CD4-positive, alpha-beta memory T cell (primary cell): Measurements from ENCODE around the gene RCHY1. TPM values are rescaled to one million over a fixed set of nuclear protein-coding genes. Genes with fewer than 3 reads are reported as not detected.

Experiments
- CTCF ChIA-PET: fragments of 350-600 bp; sonication (Branson Sonifier 250); formaldehyde crosslinking; loops from one replicate; lab custom pipeline; 2021; ENCODE audit warnings: inconsistent platforms; ENCODE audit not compliant: partially characterized antibody; lab: Charles Lee
- POLR2A ChIA-PET: fragments of 350-600 bp; sonication (Branson Sonifier 250); formaldehyde crosslinking; loops from one replicate; lab custom pipeline; 2021; ENCODE audit not compliant: partially characterized antibody; lab: Charles Lee
- DNase-seq, 5 donors: peaks; one replicate each; pipeline versions ENCODE4 v3.0.0 to v3.0.0-alpha.2; 2020 to 2022; ENCODE audit warnings: mixed read lengths in 1 of 5
- H3K27ac ChIP-seq: one replicate; pipeline ENCODE4 v1.7.0; 2013; ENCODE audit warnings: low read depth, low read length
- H3K27me3 ChIP-seq: 2 replicates; pipeline ENCODE4 v1.7.0; 2013; ENCODE audit warnings: mild to moderate bottlenecking, low read length, moderate library complexity; ENCODE audit not compliant: insufficient read depth
- H3K36me3 ChIP-seq: 2 replicates; pipeline ENCODE4 v1.7.0; 2013; ENCODE audit warnings: mild to moderate bottlenecking, low read length, moderate library complexity; ENCODE audit not compliant: insufficient read depth
- H3K4me1 ChIP-seq: 2 replicates; pipeline ENCODE4 v1.7.0; 2013; ENCODE audit warnings: mild to moderate bottlenecking, low read length, moderate library complexity; ENCODE audit not compliant: insufficient read depth
- H3K4me3 ChIP-seq, 2 donors: one replicate each; pipeline ENCODE4 v1.7.0; 2013; ENCODE audit warnings: low read length in 2 of 2, mild to moderate bottlenecking in 1 of 2
- H3K9me3 ChIP-seq, 2 donors: one replicate each; pipeline ENCODE4 v1.7.0; 2013; ENCODE audit warnings: low read length in 2 of 2, control low read depth in 1 of 2; ENCODE audit not compliant: control insufficient read depth in 1 of 2
- H3K27ac Mint-ChIP-seq, 7 donors: one replicate each; pipeline ENCODE4 v1.8.0; 2020 to 2021; ENCODE audit warnings: mixed read lengths in 7 of 7, mild to moderate bottlenecking in 6 of 7, inconsistent platforms in 3 of 7, moderate library complexity in 3 of 7
- H3K27me3 Mint-ChIP-seq, 2 donors: one replicate each; pipeline ENCODE4 v1.8.0; 2020 to 2021; ENCODE audit warnings: mixed read lengths in 2 of 2
- H3K36me3 Mint-ChIP-seq, 2 donors: one replicate each; pipeline ENCODE4 v1.8.0; 2020 to 2021; ENCODE audit warnings: mixed read lengths in 2 of 2, inconsistent platforms in 1 of 2, mild to moderate bottlenecking in 1 of 2
- H3K4me1 Mint-ChIP-seq, 4 donors: one replicate each; pipeline ENCODE4 v1.8.0; 2020 to 2021; ENCODE audit warnings: mixed read lengths in 4 of 4, mild to moderate bottlenecking in 1 of 4
- H3K4me3 Mint-ChIP-seq, 8 donors: one replicate each; pipeline ENCODE4 v1.8.0; 2020 to 2021; ENCODE audit warnings: mixed read lengths in 8 of 8, mild to moderate bottlenecking in 7 of 8, moderate library complexity in 6 of 8, inconsistent platforms in 3 of 8
- H3K9me3 Mint-ChIP-seq, 8 donors: one replicate each; pipeline ENCODE4 v1.8.0; 2020 to 2021; ENCODE audit warnings: mixed read lengths in 8 of 8, mild to moderate bottlenecking in 5 of 8, inconsistent platforms in 3 of 8, moderate library complexity in 1 of 8
- intact Hi-C: fragments of 100-400 bp; cut with micrococcal nuclease; formaldehyde crosslinking; loops from one replicate; pipeline ENCODE4 v1.15.1; 2023
- polyA plus RNA-seq, 2 donors: library from polyadenylated mRNA; unstranded; fragments of 300-500 nt; fragmentation: Illumina TruSeq; gene quantifications; one replicate each; pipeline ENCODE4 v1.2.3, GENCODE V29; 2021
- total RNA-seq, 2 experiments: library from RNA; stranded (reverse); gene quantifications; one replicate each; pipeline ENCODE4 v1.2.3, GENCODE V29; 2021

RCHY1 gene
- total and polyA plus RNA-seq, 4 experiments from 2014 or later = 26.4 to 40.9 (median 38.6) TPM

- H3K9me3 Mint-ChIP-seq = no peaks in the 10 kb centered on the region
- intact Hi-C loops = no loop called here
- POLR2A ChIA-PET = interaction anchor here (1.6 kb wide), 1 partner anchor 20 kb away, joined by 3 read pairs; the partner anchor contains the start of genes RCHY1 and THAP6
- no peaks in the 10 kb centered on the region for H3K27me3 Mint-ChIP-seq
- peaks cover 50 to 78% of the 10 kb centered on the region in 2 donors for H3K36me3 Mint-ChIP-seq
- no peak for DNase-seq
- Histone ChIP-seq H3K9me3 (no peaks in the 10 kb centered on the region), H3K4me3 (no peak overlapping the region), H3K27me3 (no peaks in the 10 kb centered on the region), H3K27ac (no peak overlapping the region), H3K36me3 (peaks cover 41% of the 10 kb centered on the region), H3K4me1 (peaks cover 14% of the 10 kb centered on the region)
- peaks cover 10 to 41% (median 36%) of the 10 kb centered on the region in 4 donors for H3K4me1 Mint-ChIP-seq
- CTCF ChIA-PET = no interaction called here
- H3K27ac Mint-ChIP-seq = no peak overlapping the region
- H3K4me3 Mint-ChIP-seq = no peak overlapping the region
Observed at GRCh38 chr4:75494563-75494962, 19.6 kb downstream of the RCHY1 start.

- no peaks in the 10 kb centered on the region for H3K9me3 Mint-ChIP-seq
- H3K4me1 ChIP-seq = no peaks in the 10 kb centered on the region
- peaks cover 0 to 6% (median 0%) of the 10 kb centered on the region in 4 donors for H3K4me1 Mint-ChIP-seq
- no peaks in the 10 kb centered on the region for H3K9me3 ChIP-seq
- no peaks in the 10 kb centered on the region for H3K27me3 Mint-ChIP-seq
- no peak overlapping the region for H3K27ac Mint-ChIP-seq
- H3K4me3 Mint-ChIP-seq = no peak overlapping the region
- H3K27ac ChIP-seq = no peak overlapping the region
- H3K4me3 ChIP-seq = no peak overlapping the region
- peaks cover 16 to 66% of the 10 kb centered on the region in 2 donors for H3K36me3 Mint-ChIP-seq
- no peaks in the 10 kb centered on the region for H3K27me3 ChIP-seq
- ChIA-PET CTCF (no interaction called here), POLR2A (no interaction called here)
- peaks cover 43% of the 10 kb centered on the region for H3K36me3 ChIP-seq
- intact Hi-C loops = no loop called here
- DNase-seq = no peak
Observed at GRCh38 chr4:75490155-75490554, 24.0 kb downstream of the RCHY1 start.

- Histone ChIP-seq H3K4me1 (no peaks in the 10 kb centered on the region), H3K36me3 (peaks cover 54% of the 10 kb centered on the region), H3K4me3 (no peak overlapping the region), H3K27me3 (no peaks in the 10 kb centered on the region), H3K9me3 (no peaks in the 10 kb centered on the region), H3K27ac (no peak overlapping the region)
- no peaks in the 10 kb centered on the region for H3K27me3 Mint-ChIP-seq
- intact Hi-C loops = no loop called here
- H3K4me1 Mint-ChIP-seq = peaks cover 0 to 1% (median 0%) of the 10 kb centered on the region in 4 donors
- ChIA-PET POLR2A (no interaction called here), CTCF (no interaction called here)
- DNase-seq = no peak
- peaks cover 40 to 70% of the 10 kb centered on the region in 2 donors for H3K36me3 Mint-ChIP-seq
- H3K9me3 Mint-ChIP-seq = no peaks in the 10 kb centered on the region
- H3K27ac Mint-ChIP-seq = peak overlapping the region in 1 of 7 donors; percentile 35
- H3K4me3 Mint-ChIP-seq = no peak overlapping the region
Observed at GRCh38 chr4:75484190-75484589, 30.0 kb downstream of the RCHY1 start.

DNA sequence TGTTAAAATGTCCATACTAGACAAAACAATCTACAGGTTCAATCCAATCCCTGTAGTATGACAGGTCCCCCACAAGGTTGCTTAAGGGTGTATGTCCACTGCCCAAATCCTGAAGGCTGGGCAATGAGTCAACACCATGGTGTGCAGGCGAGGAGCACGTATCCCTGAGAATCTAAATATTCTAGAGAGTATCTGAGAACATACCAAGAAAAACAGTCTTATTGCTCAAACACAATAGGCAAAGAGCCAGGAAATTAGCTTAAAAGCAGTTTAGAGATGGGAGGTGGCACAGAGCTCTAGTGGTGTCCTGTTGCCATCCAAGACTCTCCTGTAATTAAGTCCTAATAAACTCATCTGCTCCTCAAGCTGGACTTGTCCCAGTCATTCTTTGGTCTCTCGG is 37.0 kb downstream of the RCHY1 start:
- intact Hi-C loops = no loop called here
- peak overlapping the region in 2 of 7 donors; percentile 11 to 25 for H3K27ac Mint-ChIP-seq

DNA sequence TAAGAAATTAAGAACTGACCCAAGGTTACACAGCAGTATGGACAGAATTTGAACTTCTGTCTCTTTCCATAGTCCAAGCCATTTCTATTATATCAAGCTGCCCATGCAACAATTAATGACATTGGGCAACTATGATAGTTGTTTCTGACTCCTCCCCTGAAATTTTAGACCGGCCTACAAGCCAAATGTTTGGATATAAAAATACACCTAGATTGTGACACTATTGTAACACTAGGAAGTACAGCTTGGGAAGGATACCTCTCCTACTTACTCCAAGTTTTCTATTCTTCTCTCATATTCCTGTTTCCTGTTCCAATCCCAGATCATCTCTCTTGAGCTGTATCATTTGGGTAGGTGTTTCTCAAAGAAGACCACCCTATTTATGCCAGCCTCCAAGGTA is 43.5 kb downstream of the RCHY1 start:
- Mint-ChIP-seq H3K36me3 (peaks cover 13 to 29% of the 10 kb centered on the region in 2 donors), H3K27me3 (no peaks in the 10 kb centered on the region), H3K4me3 (no peak overlapping the region), H3K27ac (no peak overlapping the region), H3K4me1 (peaks cover 0 to 3% (median under 1%) of the 10 kb centered on the region in 4 donors), H3K9me3 (peaks cover 0 to under 1% (median 0%) of the 10 kb centered on the region in 8 donors)
- Histone ChIP-seq H3K9me3 (no peaks in the 10 kb centered on the region), H3K27me3 (no peaks in the 10 kb centered on the region), H3K36me3 (no peaks in the 10 kb centered on the region), H3K4me1 (no peaks in the 10 kb centered on the region), H3K27ac (no peak overlapping the region), H3K4me3 (no peak overlapping the region)
- DNase-seq = no peak
- CTCF ChIA-PET = no interaction called here
- POLR2A ChIA-PET = no interaction called here
- intact Hi-C loops = no loop called here

More for the DNA sequence above, 37.0 kb downstream of the RCHY1 start:
- Histone ChIP-seq H3K27ac (no peak overlapping the region), H3K9me3 (no peaks in the 10 kb centered on the region), H3K36me3 (peaks cover 22% of the 10 kb centered on the region), H3K4me1 (no peaks in the 10 kb centered on the region), H3K27me3 (no peaks in the 10 kb centered on the region), H3K4me3 (no peak overlapping the region)
- DNase-seq = no peak
- ChIA-PET CTCF (no interaction called here), POLR2A (no interaction called here)
- Mint-ChIP-seq H3K27me3 (no peaks in the 10 kb centered on the region), H3K9me3 (peaks cover 0 to 7% (median 0%) of the 10 kb centered on the region in 8 donors), H3K36me3 (peaks cover 67 to 73% of the 10 kb centered on the region in 2 donors), H3K4me3 (no peak overlapping the region), H3K4me1 (peaks cover 0 to 5% (median 3%) of the 10 kb centered on the region in 4 donors)

DNA sequence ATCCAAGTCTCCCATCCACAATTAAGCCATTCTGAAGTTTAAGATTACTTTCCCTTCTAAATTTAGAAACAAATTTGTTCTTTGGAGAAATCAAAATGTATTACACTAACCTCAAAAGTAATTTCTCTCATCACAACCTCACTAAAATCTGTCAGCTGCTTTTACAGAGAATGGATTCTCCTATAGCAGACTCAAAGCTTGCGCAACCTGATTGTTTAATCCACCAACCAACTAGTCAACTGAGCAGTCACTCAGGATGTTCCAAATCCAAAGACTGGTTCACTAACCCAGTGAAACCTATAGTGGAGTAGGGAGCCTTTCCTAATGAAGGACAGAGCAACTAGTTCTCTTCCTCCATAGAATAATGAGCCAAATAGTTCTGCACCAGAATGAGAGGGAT is 44.3 kb downstream of the RCHY1 start:
- Histone ChIP-seq H3K27me3 (no peaks in the 10 kb centered on the region), H3K4me3 (no peak overlapping the region), H3K36me3 (no peaks in the 10 kb centered on the region), H3K27ac (no peak overlapping the region), H3K9me3 (no peaks in the 10 kb centered on the region), H3K4me1 (no peaks in the 10 kb centered on the region)
- DNase-seq = no peak
- Mint-ChIP-seq H3K27me3 (no peaks in the 10 kb centered on the region), H3K4me1 (peaks cover 0 to 3% (median 0%) of the 10 kb centered on the region in 4 donors), H3K27ac (no peak overlapping the region), H3K36me3 (peaks cover 8 to 25% of the 10 kb centered on the region in 2 donors), H3K4me3 (no peak overlapping the region), H3K9me3 (peaks cover 0 to 6% (median 2%) of the 10 kb centered on the region in 8 donors)
- intact Hi-C loops = no loop called here
- ChIA-PET POLR2A (no interaction called here), CTCF (no interaction called here)

DNA sequence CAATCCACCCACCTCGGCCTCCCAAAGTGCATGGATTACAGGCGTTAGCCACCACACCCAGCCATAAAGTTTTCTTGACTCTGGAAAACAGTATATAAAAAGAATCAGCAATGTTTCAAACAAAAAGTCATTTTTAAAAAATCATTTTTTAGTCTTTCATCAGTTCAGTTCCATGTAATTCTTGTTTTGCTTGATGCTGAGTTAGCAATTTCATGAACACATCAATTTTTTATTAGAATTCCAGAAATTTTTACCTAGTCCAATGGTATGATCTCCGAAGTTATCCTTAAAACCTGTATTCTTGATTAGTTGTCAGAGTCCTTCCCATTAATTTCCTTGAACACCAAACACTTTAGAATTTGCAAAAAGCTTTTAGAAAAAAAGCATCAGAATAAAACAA is 56.8 kb downstream of the RCHY1 start:
- Mint-ChIP-seq H3K4me3 (no peak overlapping the region), H3K36me3 (no peaks in the 10 kb centered on the region), H3K27ac (no peak overlapping the region), H3K4me1 (no peaks in the 10 kb centered on the region), H3K9me3 (peaks cover 0 to 14% (median 3%) of the 10 kb centered on the region in 8 donors), H3K27me3 (peaks cover 4 to 9% of the 10 kb centered on the region in 2 donors)
- Histone ChIP-seq H3K4me3 (no peak overlapping the region), H3K27ac (no peak overlapping the region), H3K36me3 (no peaks in the 10 kb centered on the region), H3K4me1 (no peaks in the 10 kb centered on the region), H3K27me3 (no peaks in the 10 kb centered on the region), H3K9me3 (no peaks in the 10 kb centered on the region)
- no peak for DNase-seq
- intact Hi-C loops = no loop called here
- POLR2A ChIA-PET = no interaction called here
- CTCF ChIA-PET = no interaction called here
